Endothelial cell of umbilical vein (primary cell): ENCODE results near the gene ZNF17. TPM values are rescaled to one million over a fixed set of nuclear protein-coding genes. Genes with fewer than 3 reads are reported as not detected.

ENCODE experiments used
- BruUV-seq: library from RNA; stranded (reverse); fragments of 400-500 nt; replicated peaks from 2 replicates; lab custom pipeline; 2021; lab: Mats Ljungman, UMichigan
- CTCF ChIA-PET: fragments of 300-600, 350-600 bp; sonication (Branson Sonifier 250); formaldehyde crosslinking; loops from one replicate; lab custom pipeline; 2021; ENCODE audit warnings: antibody characterized with exemption, inconsistent platforms; lab: Charles Lee
- POLR2A ChIA-PET: fragments of 300-600, 350-600 bp; sonication (Branson Sonifier 250); formaldehyde crosslinking; loops from one replicate; lab custom pipeline; 2021; ENCODE audit warnings: antibody characterized with exemption, inconsistent platforms; lab: Charles Lee
- DNase-seq: peaks from one replicate; pipeline ENCODE4 v3.0.0-alpha.2; 2011; ENCODE audit warnings: low read depth, low spot score
- FAIRE-seq: peaks from 2 replicates; lab custom pipeline; 2011; peaks lifted over from hg19 to GRCh38; lab: Jason Lieb, UNC
- H2AFZ ChIP-seq: 2 replicates; pipeline ENCODE4 v1.6.0; 2012; ENCODE audit warnings: low read depth, low read length, control low read depth, inconsistent platforms
- H3K27ac ChIP-seq: 2 replicates; pipeline ENCODE4 v1.5.1; 2011; ENCODE audit warnings: low read depth, mild to moderate bottlenecking, control low read depth, low read length, moderate library complexity; ENCODE audit not compliant: insufficient read depth
- H3K27me3 ChIP-seq, 2 experiments: 2 replicates each; pipeline versions ENCODE4 v1.6.0 to v1.6.1; 2011; ENCODE audit warnings: low read length in 2 of 2, mixed read lengths in 1 of 2; ENCODE audit not compliant: control insufficient read depth in 2 of 2, insufficient read depth in 2 of 2
- H3K36me3 ChIP-seq, 2 experiments: 2 replicates in 1 of 2; 3 replicates in 1 of 2; pipeline ENCODE4 v1.5.1; 2011; ENCODE audit warnings: low read length in 2 of 2, mild to moderate bottlenecking in 1 of 2, moderate library complexity in 1 of 2; ENCODE audit not compliant: control insufficient read depth in 2 of 2, insufficient read depth in 2 of 2; ENCODE audit errors: extremely low read depth in 1 of 2
- H3K4me1 ChIP-seq: 3 replicates; pipeline ENCODE4 v1.5.1; 2011; ENCODE audit warnings: mild to moderate bottlenecking, low read length; ENCODE audit not compliant: control insufficient read depth, insufficient read depth; ENCODE audit errors: extremely low read depth
- H3K4me2 ChIP-seq: 2 replicates; pipeline ENCODE4 v1.6.1; 2011; ENCODE audit warnings: low read length, control low read depth, mixed read lengths; ENCODE audit not compliant: insufficient read depth
- H3K4me3 ChIP-seq, 3 experiments: fragments of 200-600 bp in 1 of 3; sonication (generic), shearing (Covaris generic) in 1 of 3; replicated peaks in 1 of 3; 2 replicates each; pipeline ENCODE4 v1.5.1; 2011 to 2016; ENCODE audit warnings: control low read depth in 3 of 3, low read length in 3 of 3, mild to moderate bottlenecking in 2 of 3, inconsistent platforms in 1 of 3, low read depth in 1 of 3, moderate library complexity in 1 of 3; ENCODE audit not compliant: insufficient read depth in 1 of 3
- H3K79me2 ChIP-seq: 2 replicates; pipeline ENCODE4 v1.6.0; 2012; ENCODE audit warnings: low read length, inconsistent platforms; ENCODE audit not compliant: control insufficient read depth, insufficient read depth
- H3K9ac ChIP-seq: replicated peaks from 2 replicates; pipeline ENCODE3; 2011; ENCODE audit warnings: low read length, control low read depth; ENCODE audit not compliant: insufficient read depth; ENCODE audit errors: extremely low read depth
- H3K9me1 ChIP-seq: replicated peaks from 3 replicates; pipeline ENCODE4 v1.6.0; 2011; ENCODE audit warnings: mild to moderate bottlenecking, low read length; ENCODE audit not compliant: control insufficient read depth, insufficient read depth; ENCODE audit errors: extremely low read depth
- H3K9me3 ChIP-seq: replicated peaks from 2 replicates; pipeline ENCODE4 v1.5.1; 2012; ENCODE audit warnings: low read length, inconsistent platforms; ENCODE audit not compliant: control insufficient read depth, insufficient read depth
- H4K20me1 ChIP-seq: replicated peaks from 2 replicates; pipeline ENCODE3; 2011; ENCODE audit warnings: mild to moderate bottlenecking, low read length; ENCODE audit not compliant: control insufficient read depth, insufficient read depth; ENCODE audit errors: extremely low read depth
- EZH2 ChIP-seq: IDR thresholded peaks from 2 replicates; pipeline ENCODE4 v1.6.1; 2012; ENCODE audit warnings: borderline replicate concordance, low read depth, mild to moderate bottlenecking, moderate library complexity, low read length, inconsistent platforms; ENCODE audit not compliant: severe bottlenecking
- FOS ChIP-seq: IDR thresholded peaks from 2 replicates; pipeline ENCODE4 v1.6.1; 2011; ENCODE audit warnings: mild to moderate bottlenecking, low read length, moderate library complexity, borderline replicate concordance; ENCODE audit not compliant: insufficient read depth
- JUN ChIP-seq: IDR thresholded peaks from 2 replicates; pipeline ENCODE4 v1.6.1; 2011; ENCODE audit warnings: borderline replicate concordance, low read depth; ENCODE audit not compliant: insufficient read length, insufficient read depth
- MAX ChIP-seq: IDR thresholded peaks from 2 replicates; pipeline ENCODE4 v1.6.1; 2011; ENCODE audit not compliant: insufficient read depth, insufficient read length
- MYC ChIP-seq: IDR thresholded peaks from one replicate; pipeline ENCODE4 v1.6.1; 2011; ENCODE audit warnings: mild to moderate bottlenecking, low read depth, low read length
- POLR2A ChIP-seq: IDR thresholded peaks from 2 replicates; pipeline ENCODE4 v1.6.1; 2012; ENCODE audit warnings: low read depth, mild to moderate bottlenecking, control low read depth, low read length
- POLR2AphosphoS5 ChIP-seq: IDR thresholded peaks from 2 replicates; pipeline ENCODE4 v1.6.1; 2012; ENCODE audit warnings: low read depth, mild to moderate bottlenecking, control low read depth, low read length, moderate library complexity; ENCODE audit not compliant: insufficient read depth
- dilution Hi-C: fragments of 300-500 bp; cut with MboI; formaldehyde crosslinking; loops from one replicate; pipeline ENCODE4 v1.15.0; 2019; ENCODE audit warnings: low sequenced_read_pairs; ENCODE audit not compliant: extremely low pct_ligation_motif_present
- intact Hi-C: fragments of 100-400 bp; cut with micrococcal nuclease; formaldehyde crosslinking; loops from one replicate; pipeline ENCODE4 v1.10.0; 2022
- polyA plus RNA-seq, 4 experiments: library from polyadenylated mRNA; depleted of rRNA in 3 of 4; stranded (reverse) in 3 of 4; unstranded in 1 of 4; fragments of >200 nt; gene quantifications; 2 replicates each; pipeline versions ENCODE4 v1.2.1 to v1.2.3, GENCODE V29; 2011 to 2012; ENCODE audit warnings: missing spikeins in 1 of 4
- total RNA-seq: library from RNA; stranded (reverse); gene quantifications from 2 replicates; pipeline ENCODE4 v1.2.3, GENCODE V29; 2021
- TF ChIP-seq, protein P1 (sequence below), 2 donors: IDR thresholded peaks; 1 replicate in 1 of 2; 2 replicates in 1 of 2; pipeline ENCODE4 v1.5.1; 2011; ENCODE audit warnings: low read length in 2 of 2, mild to moderate bottlenecking in 2 of 2, moderate library complexity in 2 of 2, control low read depth in 1 of 2, inconsistent platforms in 1 of 2, low read depth in 1 of 2; ENCODE audit not compliant: insufficient read depth in 1 of 2; ENCODE audit errors: extremely low read depth in 1 of 2

The ZNF17 gene
- total and polyA plus RNA-seq, 2 donors (not counting 3 experiments of a cell fraction or from before 2014, with no cell fraction given), result 2.4 to 6.4 TPM

- H3K27ac ChIP-seq, result no peak overlapping the region
- dilution Hi-C loops, result no loop called here
- TF ChIP-seq MYC (no peak), JUN (no peak)
- peak overlapping the region; percentile 28 for H3K9ac ChIP-seq
- DNase-seq, result no peak
- peaks cover 0 to 2% of the 10 kb centered on the region in 2 experiments for H3K36me3 ChIP-seq
- peak overlapping the region; percentile 83 for H3K4me2 ChIP-seq
- H3K9me3 ChIP-seq, result no peaks in the 10 kb centered on the region
- peaks cover 10% of the 10 kb centered on the region for H3K4me1 ChIP-seq
- TSS peak; percentile 55 for BruUV-seq
- no peaks in the 10 kb centered on the region for H3K27me3 ChIP-seq
- ChIA-PET POLR2A (no interaction called here), CTCF (interaction anchor here (1.2 to 1.8 kb wide), 2 partner anchors 28 to 247 kb away, joined by 3 to 7 read pairs; partner anchors contain the start of gene ZNF551)
- no peaks in the 10 kb centered on the region for H4K20me1 ChIP-seq
- intact Hi-C loops, result loop anchor here (1.0 to 2.0 kb wide), 5 partner anchors 23 to 198 kb away; partner anchors contain the start of genes ZNF134, ZNF17, ZNF211 and ZNF416
- FAIRE-seq, result no peak
- H3K9me1 ChIP-seq, result no peaks in the 10 kb centered on the region
- peak overlapping the region; percentile 89 for H2AFZ ChIP-seq
- peak overlapping the region; percentile 38 to 81 (median 41) for H3K4me3 ChIP-seq
- peaks cover 17% of the 10 kb centered on the region for H3K79me2 ChIP-seq
Measured at GRCh38 chr19:57434386-57435061, 23.6 kb downstream of the ZNF17 start.

- Histone ChIP-seq H4K20me1 (no peaks in the 10 kb centered on the region), H3K9me1 (no peaks in the 10 kb centered on the region), H3K27me3 (no peaks in the 10 kb centered on the region), H3K79me2 (peaks cover 17% of the 10 kb centered on the region), H3K9me3 (no peaks in the 10 kb centered on the region), H3K36me3 (peaks cover 0 to 2% of the 10 kb centered on the region in 2 experiments), H2AFZ (peak within 1 kb of the TSS; percentile 98), H3K4me2 (peak within 1 kb of the TSS; percentile 83), H3K4me3 (peak within 1 kb of the TSS; percentile 58 to 81 (median 68)), H3K27ac (no peak within 1 kb of the TSS), H3K9ac (peak within 1 kb of the TSS; percentile 69), H3K4me1 (peaks cover 10% of the 10 kb centered on the region)
- TF ChIP-seq MYC (peak; percentile 6), EZH2 (no peak), POLR2A (peak; percentile 14), POLR2AphosphoS5 (peak; percentile 37), MAX (no peak), FOS (no peak)
- TF ChIP-seq, protein P1, sequence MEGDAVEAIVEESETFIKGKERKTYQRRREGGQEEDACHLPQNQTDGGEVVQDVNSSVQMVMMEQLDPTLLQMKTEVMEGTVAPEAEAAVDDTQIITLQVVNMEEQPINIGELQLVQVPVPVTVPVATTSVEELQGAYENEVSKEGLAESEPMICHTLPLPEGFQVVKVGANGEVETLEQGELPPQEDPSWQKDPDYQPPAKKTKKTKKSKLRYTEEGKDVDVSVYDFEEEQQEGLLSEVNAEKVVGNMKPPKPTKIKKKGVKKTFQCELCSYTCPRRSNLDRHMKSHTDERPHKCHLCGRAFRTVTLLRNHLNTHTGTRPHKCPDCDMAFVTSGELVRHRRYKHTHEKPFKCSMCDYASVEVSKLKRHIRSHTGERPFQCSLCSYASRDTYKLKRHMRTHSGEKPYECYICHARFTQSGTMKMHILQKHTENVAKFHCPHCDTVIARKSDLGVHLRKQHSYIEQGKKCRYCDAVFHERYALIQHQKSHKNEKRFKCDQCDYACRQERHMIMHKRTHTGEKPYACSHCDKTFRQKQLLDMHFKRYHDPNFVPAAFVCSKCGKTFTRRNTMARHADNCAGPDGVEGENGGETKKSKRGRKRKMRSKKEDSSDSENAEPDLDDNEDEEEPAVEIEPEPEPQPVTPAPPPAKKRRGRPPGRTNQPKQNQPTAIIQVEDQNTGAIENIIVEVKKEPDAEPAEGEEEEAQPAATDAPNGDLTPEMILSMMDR (IDR thresholded peaks at IDR 0.05; ENCODE audit: extremely low read depth in 1 of 2, insufficient read depth in 1 of 2, low read depth in 1 of 2, low read length in 2 of 2), result no peak
- BruUV-seq, result TSS peak; percentile 38
- intact Hi-C loops, result loop anchor here (1.0 to 2.0 kb wide), 5 partner anchors 24 to 197 kb away; partner anchors contain the start of genes ZNF134, ZNF17, ZNF211 and ZNF416
- CTCF ChIA-PET, result interaction anchor here (1.2 to 1.8 kb wide), 2 partner anchors 29 to 246 kb away, joined by 3 to 7 read pairs; partner anchors contain the start of gene ZNF551
- dilution Hi-C loops, result no loop called here
- FAIRE-seq (peak; percentile 99), DNase-seq (peak; percentile 98)
- POLR2A ChIA-PET, result no interaction called here
Measured at GRCh38 chr19:57435062-57435978, 24.4 kb downstream of the ZNF17 start, which contains the start of gene ZNF749. TSS of gene ZNF749 (plus strand) at chr19:57435325. CDS start at chr19:57435579, 254 bp downstream.
